ENCODE results near the gene ZNF782. TPM values are rescaled to one million over a fixed set of nuclear protein-coding genes. Genes with fewer than 3 reads are reported as not detected.

The ZNF782 gene
- total RNA-seq, 1 experiment from 2014 or later: 4.9 TPM

- Mint-ChIP-seq H3K27me3 (ENCODE audit: low read depth) (no peaks in the 10 kb centered on the region), H3K36me3 (ENCODE audit: insufficient read depth in 1 of 3, low read depth in 3 of 3) (peaks cover 5 to 13% (median 6%) of the 10 kb centered on the region in 3 experiments; a peak in 6 of 7 replicates), H3K9me3 (peaks cover 26 to 27% of the 10 kb centered on the region in 2 experiments; a peak in 4 of 5 replicates), H3K4me3 (no peak overlapping the region), H3K4me1 (peaks cover 11% of the 10 kb centered on the region in 2 experiments), H3K27ac (no peak overlapping the region)
- Histone ChIP-seq H3K27ac (ENCODE audit: insufficient read length, low read depth, low read length) (no peak overlapping the region), H3K18ac (ENCODE audit: insufficient read length, low read depth, low read length) (no peak overlapping the region), H2BK5ac (ENCODE audit: insufficient read length, low read length) (no peak overlapping the region), H3K79me1 (ENCODE audit: insufficient read depth, low read depth, low read length, poor library complexity, severe bottlenecking) (no peaks in the 10 kb centered on the region), H3K9me3 (ENCODE audit: control insufficient read depth, low read depth, low read length) (no peaks in the 10 kb centered on the region), H2BK120ac (ENCODE audit: low read depth, low read length, poor library complexity, severe bottlenecking) (no peak overlapping the region), H4K91ac (ENCODE audit: insufficient read length, low read depth, low read length) (no peak overlapping the region), H3K56ac (ENCODE audit: insufficient read length, low read depth, low read length) (no peak overlapping the region), H2AK5ac (ENCODE audit: insufficient read length, low read length) (no peak overlapping the region), H4K8ac (replicated peaks; ENCODE audit: insufficient read length, low read depth, low read length) (no peak overlapping the region), H3K14ac (ENCODE audit: insufficient read depth, low read length) (no peak overlapping the region), H3T11ph (ENCODE audit: low read length) (no peak overlapping the region), H3K27me3 (ENCODE audit: insufficient read depth, low read length) (no peaks in the 10 kb centered on the region), H3K23me2 (ENCODE audit: insufficient read length, low read depth, low read length, poor library complexity, severe bottlenecking) (no peaks in the 10 kb centered on the region), H2BK20ac (ENCODE audit: low read depth, low read length, poor library complexity, severe bottlenecking) (no peak overlapping the region), H4K5ac (ENCODE audit: insufficient read length, low read depth, low read length) (no peak overlapping the region), H3K79me2 (ENCODE audit: insufficient read depth, low read length) (no peaks in the 10 kb centered on the region), H3K23ac (ENCODE audit: insufficient read length, low read depth, low read length) (no peak overlapping the region), H2AFZ (ENCODE audit: low read length) (no peak overlapping the region), H3K4ac (ENCODE audit: low read depth, low read length) (no peak overlapping the region), H2BK12ac (ENCODE audit: insufficient read length, low read depth, low read length) (no peak overlapping the region), H3K4me2 (ENCODE audit: insufficient read depth, insufficient read length, low read length) (no peak overlapping the region), H3K4me1 (ENCODE audit: insufficient read depth, low read length) (no peaks in the 10 kb centered on the region), H4K20me1 (ENCODE audit: control insufficient read depth, insufficient read depth, insufficient read length) (no peaks in the 10 kb centered on the region), H2BK15ac (ENCODE audit: low read depth, low read length) (no peak overlapping the region), H3K9ac (ENCODE audit: extremely low read depth, insufficient read length, low read length) (no peak overlapping the region)
- no CpG with 5 or more reads among the region's 3 CpGs for WGBS (ENCODE audit: extremely low coverage, insufficient read length, low lambda C conversion rate)
- DNase-seq: no peak
- TF ChIP-seq, protein P1, sequence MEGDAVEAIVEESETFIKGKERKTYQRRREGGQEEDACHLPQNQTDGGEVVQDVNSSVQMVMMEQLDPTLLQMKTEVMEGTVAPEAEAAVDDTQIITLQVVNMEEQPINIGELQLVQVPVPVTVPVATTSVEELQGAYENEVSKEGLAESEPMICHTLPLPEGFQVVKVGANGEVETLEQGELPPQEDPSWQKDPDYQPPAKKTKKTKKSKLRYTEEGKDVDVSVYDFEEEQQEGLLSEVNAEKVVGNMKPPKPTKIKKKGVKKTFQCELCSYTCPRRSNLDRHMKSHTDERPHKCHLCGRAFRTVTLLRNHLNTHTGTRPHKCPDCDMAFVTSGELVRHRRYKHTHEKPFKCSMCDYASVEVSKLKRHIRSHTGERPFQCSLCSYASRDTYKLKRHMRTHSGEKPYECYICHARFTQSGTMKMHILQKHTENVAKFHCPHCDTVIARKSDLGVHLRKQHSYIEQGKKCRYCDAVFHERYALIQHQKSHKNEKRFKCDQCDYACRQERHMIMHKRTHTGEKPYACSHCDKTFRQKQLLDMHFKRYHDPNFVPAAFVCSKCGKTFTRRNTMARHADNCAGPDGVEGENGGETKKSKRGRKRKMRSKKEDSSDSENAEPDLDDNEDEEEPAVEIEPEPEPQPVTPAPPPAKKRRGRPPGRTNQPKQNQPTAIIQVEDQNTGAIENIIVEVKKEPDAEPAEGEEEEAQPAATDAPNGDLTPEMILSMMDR (conservative IDR thresholded peaks at IDR 0.05): no peak
Observed at GRCh38 chr9:96784021-96784420, 70.3 kb downstream of the ZNF782 start.
